Mucosa of descending colon (tissue), 3 donors: ENCODE results near the gene BTBD9. TPM values are rescaled to one million over a fixed set of nuclear protein-coding genes. Genes with fewer than 3 reads are reported as not detected.

ENCODE experiments used
- ATAC-seq: fragments of 200-7000 bp; cut with Tn5 transposase; one replicate; pipeline ENCODE4 v1.9.1; 2020; ENCODE audit warnings: mild to moderate bottlenecking, moderate library complexity
- DNase-seq, 3 donors: peaks; one replicate each; pipeline ENCODE4 v3.0.0-alpha.2; 2020
- H3K36me3 ChIP-seq: fragments of 200-600 bp; one replicate; pipeline ENCODE4 v1.8.0; 2021; ENCODE audit warnings: low read depth, mild to moderate bottlenecking
- H3K4me1 ChIP-seq: fragments of 200-600 bp; one replicate; pipeline ENCODE4 v1.8.0; 2021; ENCODE audit warnings: low read depth, mild to moderate bottlenecking
- H3K4me3 ChIP-seq: fragments of 200-600 bp; one replicate; pipeline ENCODE4 v1.8.0; 2021; ENCODE audit warnings: mild to moderate bottlenecking
- H3K9me3 ChIP-seq: fragments of 200-600 bp; one replicate; pipeline ENCODE4 v1.8.0; 2021; ENCODE audit warnings: mild to moderate bottlenecking
- intact Hi-C, 2 donors: fragments of 100-400 bp; cut with DNase I in 1 of 2; cut with micrococcal nuclease in 1 of 2; formaldehyde crosslinking; loops; one replicate each; pipeline versions ENCODE4 v1.11.0 to v1.11.1; 2022; cut with DNase I, micrococcal nuclease
- total RNA-seq, 3 donors: library from RNA; stranded (reverse); fragmentation: NEBNext Ultra II Directional in 2 of 3; extraction: Animal tissue kit (Norgen Biotek cat#: 25700) in 2 of 3; gene quantifications; one replicate each; pipeline versions ENCODE4 v1.2.1 to v1.2.4, GENCODE V29; 2021 to 2023
- TF ChIP-seq, protein P1 (sequence below): fragments of 200-600 bp; IDR thresholded peaks from one replicate; pipeline ENCODE4 v1.8.0; 2022; ENCODE audit warnings: antibody characterized with exemption, mild to moderate bottlenecking
- donor health status: DM: no; HTN: no; CAD: no; lungs with moderate emphysema.
- donor health status: DM: no; HTN: no; CAD: no.
- donor health status: DM: no; HTN: yes; CAD: no.

The BTBD9 gene
- total RNA-seq, 3 donors from 2014 or later = 22.4 to 38.8 (median 23.9) TPM

DNA sequence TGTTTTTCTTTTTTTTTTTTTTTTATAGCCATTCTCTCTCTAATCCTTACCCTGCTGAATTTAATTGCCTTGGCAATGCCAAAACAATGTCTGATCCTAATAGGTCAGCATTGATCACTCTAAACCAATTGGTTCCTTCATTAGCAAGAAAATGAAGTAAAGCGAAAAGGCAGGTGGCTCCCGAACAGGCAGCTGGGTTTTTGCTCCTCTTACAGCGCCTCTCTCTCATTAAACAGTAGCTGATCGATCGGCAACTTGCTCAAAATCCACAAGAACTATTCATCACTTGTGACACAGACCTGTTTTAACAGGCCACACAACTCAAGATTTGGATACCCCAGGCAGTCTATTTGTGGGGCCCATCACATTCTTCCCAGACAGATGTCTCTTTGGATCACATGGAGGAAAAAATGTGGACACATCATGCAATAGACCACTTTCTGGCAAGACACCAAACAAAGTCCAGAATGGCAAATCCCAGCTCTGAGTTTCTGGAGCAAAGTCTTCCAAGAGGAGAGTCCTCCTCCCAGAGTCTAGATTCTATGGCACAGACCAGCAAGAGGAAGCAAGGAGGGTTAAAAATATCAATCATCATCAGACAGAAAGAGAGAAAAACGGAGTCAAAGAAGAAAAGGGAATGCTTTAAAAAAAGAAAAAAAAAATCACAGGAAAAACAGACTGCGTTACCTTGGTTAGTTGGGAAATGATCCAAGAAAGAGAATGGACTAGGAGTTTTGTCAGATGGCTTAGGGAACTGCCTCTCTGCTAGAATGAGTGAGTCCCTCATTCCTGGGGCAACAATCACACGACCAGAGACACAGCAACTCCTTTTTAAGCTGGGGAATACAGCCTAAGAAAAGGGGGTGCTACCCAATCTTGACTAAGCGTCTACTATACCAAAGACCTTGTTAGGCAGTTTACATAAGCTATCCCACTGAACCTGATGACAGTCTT lies 247.8 kb downstream of the BTBD9 start:
- DNase-seq (no peak), ATAC-seq (no peak)
- TF ChIP-seq, protein P1, sequence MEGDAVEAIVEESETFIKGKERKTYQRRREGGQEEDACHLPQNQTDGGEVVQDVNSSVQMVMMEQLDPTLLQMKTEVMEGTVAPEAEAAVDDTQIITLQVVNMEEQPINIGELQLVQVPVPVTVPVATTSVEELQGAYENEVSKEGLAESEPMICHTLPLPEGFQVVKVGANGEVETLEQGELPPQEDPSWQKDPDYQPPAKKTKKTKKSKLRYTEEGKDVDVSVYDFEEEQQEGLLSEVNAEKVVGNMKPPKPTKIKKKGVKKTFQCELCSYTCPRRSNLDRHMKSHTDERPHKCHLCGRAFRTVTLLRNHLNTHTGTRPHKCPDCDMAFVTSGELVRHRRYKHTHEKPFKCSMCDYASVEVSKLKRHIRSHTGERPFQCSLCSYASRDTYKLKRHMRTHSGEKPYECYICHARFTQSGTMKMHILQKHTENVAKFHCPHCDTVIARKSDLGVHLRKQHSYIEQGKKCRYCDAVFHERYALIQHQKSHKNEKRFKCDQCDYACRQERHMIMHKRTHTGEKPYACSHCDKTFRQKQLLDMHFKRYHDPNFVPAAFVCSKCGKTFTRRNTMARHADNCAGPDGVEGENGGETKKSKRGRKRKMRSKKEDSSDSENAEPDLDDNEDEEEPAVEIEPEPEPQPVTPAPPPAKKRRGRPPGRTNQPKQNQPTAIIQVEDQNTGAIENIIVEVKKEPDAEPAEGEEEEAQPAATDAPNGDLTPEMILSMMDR = no peak
- no peaks in the 10 kb centered on the region for H3K9me3 ChIP-seq
- H3K4me3 ChIP-seq = no peak overlapping the region
- intact Hi-C loops = no loop called here
- H3K36me3 ChIP-seq = no peaks in the 10 kb centered on the region
- no peaks in the 10 kb centered on the region for H3K4me1 ChIP-seq

GRCh38 chr6:38391206-38391605 lies 248.5 kb downstream of the BTBD9 start:
- H3K36me3 ChIP-seq = no peaks in the 10 kb centered on the region
- intact Hi-C loops = no loop called here
- H3K4me1 ChIP-seq = no peaks in the 10 kb centered on the region
- ATAC-seq = no peak
- H3K9me3 ChIP-seq = no peaks in the 10 kb centered on the region
- no peak for DNase-seq
- TF ChIP-seq, protein P1 = no peak
- no peak overlapping the region for H3K4me3 ChIP-seq

GRCh38 chr6:38389875-38390274 lies 249.9 kb downstream of the BTBD9 start:
- no peak overlapping the region for H3K4me3 ChIP-seq
- DNase-seq (no peak), ATAC-seq (no peak)
- TF ChIP-seq, protein P1 = no peak
- H3K9me3 ChIP-seq = no peaks in the 10 kb centered on the region
- H3K36me3 ChIP-seq = no peaks in the 10 kb centered on the region
- H3K4me1 ChIP-seq = no peaks in the 10 kb centered on the region
- intact Hi-C loops = no loop called here

GRCh38 chr6:38387971-38388370 lies 251.8 kb downstream of the BTBD9 start:
- H3K4me3 ChIP-seq = no peak overlapping the region
- H3K36me3 ChIP-seq = no peaks in the 10 kb centered on the region
- TF ChIP-seq, protein P1 = no peak
- H3K4me1 ChIP-seq = no peaks in the 10 kb centered on the region
- H3K9me3 ChIP-seq = no peaks in the 10 kb centered on the region
- intact Hi-C loops = no loop called here
- no peak for ATAC-seq
- DNase-seq = no peak

- TF ChIP-seq, protein P1 = no peak
- H3K36me3 ChIP-seq = no peaks in the 10 kb centered on the region
- DNase-seq (no peak), ATAC-seq (no peak)
- H3K9me3 ChIP-seq = no peaks in the 10 kb centered on the region
- no peak overlapping the region for H3K4me3 ChIP-seq
- no peaks in the 10 kb centered on the region for H3K4me1 ChIP-seq
- intact Hi-C loops = no loop called here
Observed at GRCh38 chr6:38387461-38387860, 252.3 kb downstream of the BTBD9 start.
